NOMO-1 treated with dmso at 0.1 percent for 144 hours (cell line): Measurements from ENCODE around the gene ALG8.
"Not testable (repeated sequence)": the region's sequence is repeated elsewhere in the genome, so short reads cannot be mapped to it uniquely, and the experiment has no call there.

ENCODE experiments used
- DNase-seq: peaks from one replicate; lab custom pipeline; 2025; ENCODE audit not compliant: unreplicated experiment; lab: John Stamatoyannopoulos, UW

The ALG8 gene

GRCh38 chr11:78100676-78101472 is 38.6 kb downstream of the ALG8 start:
- DNase-seq, result no peak

- DNase-seq, result no peak
These were observed 39.2 kb downstream of the ALG8 start for GRCh38 chr11:78100261-78100660.

- DNase-seq, result no peak
These were observed 39.8 kb downstream of the ALG8 start for GRCh38 chr11:78099666-78100065.

- no peak for DNase-seq
These were observed 41.6 kb downstream of the ALG8 start for GRCh38 chr11:78097666-78098385.

- DNase-seq, result no peak
These were observed 45.2 kb downstream of the ALG8 start for GRCh38 chr11:78094250-78094649.

GRCh38 chr11:78086521-78087074 is 52.8 kb downstream of the ALG8 start:
- not testable (repeated sequence) for DNase-seq

- no peak for DNase-seq
These were observed 53.5 kb downstream of the ALG8 start for GRCh38 chr11:78085972-78086371.

GRCh38 chr11:78084506-78084905 is 54.9 kb downstream of the ALG8 start:
- DNase-seq, result not testable (repeated sequence)

- no peak for DNase-seq
These were observed 56.4 kb downstream of the ALG8 start for GRCh38 chr11:78083021-78083420.

- no peak for DNase-seq
These were observed 57.3 kb downstream of the ALG8 start for GRCh38 chr11:78082146-78082545.

GRCh38 chr11:78081583-78081982 is 57.8 kb downstream of the ALG8 start:
- no peak for DNase-seq

- DNase-seq, result no peak
These were observed 58.5 kb downstream of the ALG8 start for GRCh38 chr11:78080818-78081495.

- no peak for DNase-seq
These were observed 59.2 kb downstream of the ALG8 start for GRCh38 chr11:78080084-78080817.

GRCh38 chr11:78079232-78080083 is 60.0 kb downstream of the ALG8 start, which contains the start of gene NDUFC2:
TSS of gene NDUFC2 (minus strand) at chr11:78079862. CDS start at chr11:78079744, 118 bp downstream.
- DNase-seq, result peak; percentile 58

GRCh38 chr11:78078218-78079167 is 60.9 kb downstream of the ALG8 start:
- no peak for DNase-seq

GRCh38 chr11:78077592-78077991 is 61.8 kb downstream of the ALG8 start:
- not testable (repeated sequence) for DNase-seq

GRCh38 chr11:78076733-78077403 is 62.6 kb downstream of the ALG8 start:
- no peak for DNase-seq

GRCh38 chr11:78074756-78075155 is 64.7 kb downstream of the ALG8 start:
- DNase-seq, result no peak
